Thyroid gland (tissue), 4 donors: ENCODE data around the gene TTC39A.

Source experiments
- POLR2A ChIP-seq, 2 donors: fragments of 450-650 bp; IDR thresholded peaks; one replicate each; pipeline ENCODE4 v1.6.1; 2017; ENCODE audit warnings: antibody characterized with exemption in 2 of 2, mild to moderate bottlenecking in 2 of 2, moderate library complexity in 1 of 2
- TF ChIP-seq, protein P1 (sequence below), 6 experiments: fragments of 200-600 bp in 3 of 6; fragments of 450-650 bp in 3 of 6; sonication (generic) in 3 of 6; IDR thresholded peaks; one replicate each; pipeline ENCODE4 v1.5.1; 2016 to 2019; ENCODE audit warnings: antibody characterized with exemption in 6 of 6, mild to moderate bottlenecking in 2 of 6, inconsistent platforms in 1 of 6, moderate library complexity in 1 of 6

DNA sequence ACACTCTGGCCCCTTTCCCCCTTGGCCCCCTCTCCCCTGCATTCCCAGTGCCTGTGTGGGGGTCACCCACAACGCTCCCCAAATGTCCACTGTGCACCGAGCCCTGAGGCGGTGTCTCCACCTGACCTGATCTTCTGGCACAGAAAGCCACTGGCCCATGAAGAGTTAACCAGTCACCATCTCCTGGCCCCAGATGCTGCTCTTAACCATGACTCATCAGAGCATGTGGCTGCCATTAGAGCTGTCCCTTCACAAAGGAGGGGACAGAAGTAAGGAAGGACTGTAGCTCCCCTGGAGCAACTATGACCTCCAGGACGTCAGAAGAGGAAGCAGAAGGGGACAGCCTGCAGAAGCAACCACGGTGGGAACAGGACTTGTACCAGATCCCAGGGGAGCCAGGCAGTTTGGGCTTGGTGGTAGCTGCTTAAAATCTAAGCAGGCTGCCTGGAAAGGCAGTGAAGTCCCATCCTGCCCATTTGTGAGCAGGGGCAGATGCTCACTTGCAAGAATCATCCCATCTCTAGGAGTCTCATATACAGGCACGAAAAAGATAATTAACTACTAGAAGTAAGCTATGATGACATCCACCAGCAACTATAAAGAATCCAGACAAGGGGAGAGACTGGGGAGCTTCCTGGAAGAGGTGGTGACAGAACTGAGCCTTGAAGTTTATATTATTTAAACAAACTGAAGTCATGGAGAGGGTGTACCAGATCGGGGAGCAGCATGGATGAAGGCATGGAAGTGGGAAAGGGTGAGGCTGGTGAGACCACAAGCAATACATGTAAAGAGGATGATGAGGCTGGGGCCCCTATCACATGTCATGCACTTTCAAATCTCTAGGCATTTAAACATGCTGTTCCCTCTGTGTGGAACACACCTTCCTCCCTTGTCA, 1.1 kb upstream of the TTC39A start:
- TF ChIP-seq POLR2A (IDR thresholded peaks at IDR 0.05), result peak in 1 of 2 donors; percentile 28
- TF ChIP-seq, protein P1, sequence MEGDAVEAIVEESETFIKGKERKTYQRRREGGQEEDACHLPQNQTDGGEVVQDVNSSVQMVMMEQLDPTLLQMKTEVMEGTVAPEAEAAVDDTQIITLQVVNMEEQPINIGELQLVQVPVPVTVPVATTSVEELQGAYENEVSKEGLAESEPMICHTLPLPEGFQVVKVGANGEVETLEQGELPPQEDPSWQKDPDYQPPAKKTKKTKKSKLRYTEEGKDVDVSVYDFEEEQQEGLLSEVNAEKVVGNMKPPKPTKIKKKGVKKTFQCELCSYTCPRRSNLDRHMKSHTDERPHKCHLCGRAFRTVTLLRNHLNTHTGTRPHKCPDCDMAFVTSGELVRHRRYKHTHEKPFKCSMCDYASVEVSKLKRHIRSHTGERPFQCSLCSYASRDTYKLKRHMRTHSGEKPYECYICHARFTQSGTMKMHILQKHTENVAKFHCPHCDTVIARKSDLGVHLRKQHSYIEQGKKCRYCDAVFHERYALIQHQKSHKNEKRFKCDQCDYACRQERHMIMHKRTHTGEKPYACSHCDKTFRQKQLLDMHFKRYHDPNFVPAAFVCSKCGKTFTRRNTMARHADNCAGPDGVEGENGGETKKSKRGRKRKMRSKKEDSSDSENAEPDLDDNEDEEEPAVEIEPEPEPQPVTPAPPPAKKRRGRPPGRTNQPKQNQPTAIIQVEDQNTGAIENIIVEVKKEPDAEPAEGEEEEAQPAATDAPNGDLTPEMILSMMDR (IDR thresholded peaks at IDR 0.05), result no peak
